Esophagus squamous epithelium (tissue), 5 donors: ENCODE data around the gene CHST11. TPM values are rescaled to one million over a fixed set of nuclear protein-coding genes. Genes with fewer than 3 reads are reported as not detected.
A peak's percentile ranks its signal among the peaks of the same experiment; 100 is the strongest.

ENCODE experiments used
- DNase-seq: peaks from one replicate; lab custom pipeline; 2025; lab: John Stamatoyannopoulos, UW
- H3K27ac ChIP-seq, 4 donors: fragments of 200-600 bp; sonication (generic); one replicate each; pipeline ENCODE4 v1.5.1; 2016 to 2019; ENCODE audit warnings: mild to moderate bottlenecking in 1 of 4
- H3K27me3 ChIP-seq, 4 donors: fragments of 200-600 bp; sonication (generic); 1 replicate in 3 of 4; 2 replicates in 1 of 4; pipeline versions ENCODE4 v1.5.1 to v1.6.0; 2017 to 2021; ENCODE audit warnings: antibody characterized with exemption in 1 of 4
- H3K36me3 ChIP-seq, 3 donors: fragments of 200-600 bp; sonication (generic); one replicate each; pipeline ENCODE4 v1.5.1; 2016 to 2019
- H3K4me1 ChIP-seq, 3 donors: fragments of 200-600 bp; sonication (generic); one replicate each; pipeline ENCODE4 v1.5.1; 2017 to 2019
- H3K4me3 ChIP-seq, 4 donors: fragments of 200-600 bp; sonication (generic); 1 replicate in 3 of 4; 2 replicates in 1 of 4; pipeline ENCODE4 v1.5.1; 2016 to 2019; ENCODE audit warnings: mild to moderate bottlenecking in 2 of 4, moderate library complexity in 1 of 4
- H3K9me3 ChIP-seq, 3 donors: fragments of 200-600 bp; sonication (generic); one replicate each; pipeline ENCODE4 v1.5.1; 2016 to 2019
- POLR2A ChIP-seq, 4 donors: fragments of 450-650 bp; IDR thresholded peaks; one replicate each; pipeline ENCODE4 v1.6.1; 2017; ENCODE audit warnings: antibody characterized with exemption in 4 of 4, mild to moderate bottlenecking in 4 of 4, moderate library complexity in 3 of 4
- WGBS, 2 donors: methylation state at CpG; one replicate each; pipeline ENCODE4 v1.1.5; 2018; 5-methylcytosine and 5-hydroxymethylcytosine counted together
- intact Hi-C: fragments of 100-400 bp; cut with DNase I; formaldehyde crosslinking; loops from one replicate; pipeline ENCODE4 v1.15.0; 2022
- total RNA-seq, 4 donors: library from RNA; depleted of rRNA; stranded (reverse); fragments of >200 nt; gene quantifications; one replicate each; pipeline ENCODE4 v1.1.0, GENCODE V29; 2016
- TF ChIP-seq, protein P1 (sequence below), 6 experiments: fragments of 450-650 bp in 4 of 6; fragments of 200-600 bp in 2 of 6; sonication (generic) in 2 of 6; IDR thresholded peaks; one replicate each; pipeline ENCODE4 v1.5.1; 2016 to 2019; ENCODE audit warnings: antibody characterized with exemption in 6 of 6, mild to moderate bottlenecking in 4 of 6, moderate library complexity in 4 of 6
- donor health status: DM: yes; HTN: yes; CAD: no.

CHST11 gene
- total RNA-seq, 4 donors from 2014 or later, result 6.3 to 12.6 (median 10.3) TPM

DNA sequence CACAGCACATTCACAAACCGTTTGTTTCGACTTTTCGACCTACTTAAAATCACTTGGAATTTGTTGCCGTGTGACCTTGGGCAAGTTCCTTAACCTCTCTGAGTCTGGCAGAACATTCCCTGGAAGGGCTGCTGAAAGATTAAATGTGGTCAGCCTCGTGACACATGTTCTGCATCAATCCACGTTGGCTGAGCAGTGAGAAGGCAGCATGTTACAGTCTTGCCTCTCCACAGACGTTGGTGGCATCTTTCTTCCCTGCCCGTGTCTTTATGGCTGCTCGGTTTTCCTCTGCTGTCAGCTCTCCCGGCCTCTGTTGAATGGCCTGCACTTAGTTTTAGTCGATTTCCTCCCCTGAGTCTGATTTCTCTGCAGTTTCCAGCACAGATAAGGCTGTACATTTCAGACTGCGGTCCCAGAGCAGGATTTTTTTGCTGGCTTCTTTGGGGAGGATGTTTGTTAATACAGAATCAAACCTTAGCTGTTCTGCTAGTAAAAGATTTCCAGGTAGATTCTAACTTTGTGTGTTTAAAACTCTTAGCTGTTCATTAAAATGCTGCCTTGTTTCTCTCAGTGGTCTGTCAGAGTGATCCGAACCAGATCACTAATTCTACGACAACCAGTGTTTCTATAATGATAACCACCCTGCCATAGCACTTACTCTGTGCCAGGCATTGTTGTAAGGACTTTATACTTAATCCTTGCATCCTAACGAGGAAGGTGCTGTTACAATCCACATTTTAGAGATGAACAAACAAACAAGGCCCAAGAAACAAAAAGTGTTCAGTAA is 217.1 kb downstream of the CHST11 start:
- no peak for TF ChIP-seq POLR2A (IDR thresholded peaks at IDR 0.05)
- TF ChIP-seq, protein P1, sequence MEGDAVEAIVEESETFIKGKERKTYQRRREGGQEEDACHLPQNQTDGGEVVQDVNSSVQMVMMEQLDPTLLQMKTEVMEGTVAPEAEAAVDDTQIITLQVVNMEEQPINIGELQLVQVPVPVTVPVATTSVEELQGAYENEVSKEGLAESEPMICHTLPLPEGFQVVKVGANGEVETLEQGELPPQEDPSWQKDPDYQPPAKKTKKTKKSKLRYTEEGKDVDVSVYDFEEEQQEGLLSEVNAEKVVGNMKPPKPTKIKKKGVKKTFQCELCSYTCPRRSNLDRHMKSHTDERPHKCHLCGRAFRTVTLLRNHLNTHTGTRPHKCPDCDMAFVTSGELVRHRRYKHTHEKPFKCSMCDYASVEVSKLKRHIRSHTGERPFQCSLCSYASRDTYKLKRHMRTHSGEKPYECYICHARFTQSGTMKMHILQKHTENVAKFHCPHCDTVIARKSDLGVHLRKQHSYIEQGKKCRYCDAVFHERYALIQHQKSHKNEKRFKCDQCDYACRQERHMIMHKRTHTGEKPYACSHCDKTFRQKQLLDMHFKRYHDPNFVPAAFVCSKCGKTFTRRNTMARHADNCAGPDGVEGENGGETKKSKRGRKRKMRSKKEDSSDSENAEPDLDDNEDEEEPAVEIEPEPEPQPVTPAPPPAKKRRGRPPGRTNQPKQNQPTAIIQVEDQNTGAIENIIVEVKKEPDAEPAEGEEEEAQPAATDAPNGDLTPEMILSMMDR (IDR thresholded peaks at IDR 0.05), result no peak
- no peaks in the 10 kb centered on the region for H3K9me3 ChIP-seq
- no peaks in the 10 kb centered on the region for H3K27me3 ChIP-seq
- H3K27ac ChIP-seq, result no peak overlapping the region
- intact Hi-C loops, result no loop called here
- H3K4me1 ChIP-seq, result peaks cover 22 to 67% (median 38%) of the 10 kb centered on the region in 3 donors
- H3K36me3 ChIP-seq, result no peaks in the 10 kb centered on the region
- no peak overlapping the region for H3K4me3 ChIP-seq
- 75 to 80% methylated on average over 15 of the region's 15 CpGs for WGBS, 2 donors
- no peak for DNase-seq

DNA sequence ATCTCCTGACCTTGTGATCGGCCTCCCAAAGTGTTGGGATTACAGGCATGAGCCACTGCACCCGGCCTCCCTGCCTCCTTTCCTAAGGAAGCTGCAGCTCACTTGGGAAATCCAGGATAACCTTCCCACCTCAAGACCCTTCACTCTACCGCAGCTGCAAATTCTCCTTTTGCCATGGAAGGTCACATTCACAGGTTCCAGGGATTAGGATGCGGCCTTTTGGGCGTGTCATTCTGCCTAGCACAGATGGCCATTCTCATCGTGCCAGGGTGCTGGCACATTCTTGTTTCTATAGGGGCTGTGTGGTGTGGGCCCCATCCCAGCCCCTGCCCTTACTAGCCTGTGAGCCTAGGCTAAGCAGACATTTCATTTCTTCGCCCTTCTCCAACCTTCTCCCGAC is 219.9 kb downstream of the CHST11 start:
- Histone ChIP-seq H3K4me3 (no peak overlapping the region), H3K4me1 (peaks cover 9 to 40% (median 14%) of the 10 kb centered on the region in 3 donors), H3K27ac (no peak overlapping the region), H3K36me3 (no peaks in the 10 kb centered on the region), H3K9me3 (no peaks in the 10 kb centered on the region), H3K27me3 (no peaks in the 10 kb centered on the region)
- no peak for DNase-seq
- intact Hi-C loops, result no loop called here
- TF ChIP-seq, protein P1 (IDR thresholded peaks at IDR 0.05), result no peak
- TF ChIP-seq POLR2A (IDR thresholded peaks at IDR 0.05), result no peak
- WGBS, 2 donors, result 70 to 78% methylated on average over 5 to 8 of the region's 8 CpGs

DNA sequence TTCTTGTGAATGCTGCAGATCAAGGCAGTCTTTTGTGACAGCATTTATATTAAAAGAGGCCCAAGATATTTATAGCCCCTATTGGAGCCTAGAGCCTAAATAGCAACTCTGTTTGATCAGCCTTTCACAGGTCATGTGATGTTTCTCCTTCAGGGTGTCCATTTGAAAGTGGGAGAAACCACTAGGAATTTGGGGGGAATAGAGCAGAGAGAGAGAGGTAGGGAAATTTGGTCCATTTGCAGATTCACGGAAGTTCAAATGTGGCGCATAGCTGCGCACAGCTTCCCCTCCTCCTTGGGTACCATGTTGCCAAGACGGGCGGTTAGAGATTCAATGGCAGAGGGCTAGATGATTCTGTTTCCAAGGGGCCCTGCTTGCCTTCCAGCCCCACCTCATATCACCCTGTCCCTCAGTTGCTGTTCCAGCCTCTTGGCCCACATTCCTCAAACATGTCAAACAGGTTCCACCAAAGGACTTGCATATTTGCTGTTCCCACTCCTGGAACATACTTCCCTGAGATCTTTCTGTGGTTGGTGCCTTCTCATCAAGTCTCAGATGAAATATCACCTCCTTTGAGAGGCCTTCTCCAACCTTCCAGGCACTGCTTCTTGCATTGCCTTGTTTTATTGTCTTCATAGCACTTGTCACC is 220.8 kb downstream of the CHST11 start:
- no peak for DNase-seq
- H3K36me3 ChIP-seq, result no peaks in the 10 kb centered on the region
- H3K4me3 ChIP-seq, result no peak overlapping the region
- WGBS, 2 donors, result 94 to 96% methylated on average over 5 of the region's 5 CpGs
- TF ChIP-seq, protein P1 (IDR thresholded peaks at IDR 0.05), result no peak
- no peaks in the 10 kb centered on the region for H3K9me3 ChIP-seq
- peaks cover 0 to 30% (median 4%) of the 10 kb centered on the region in 3 donors for H3K4me1 ChIP-seq
- H3K27me3 ChIP-seq, result no peaks in the 10 kb centered on the region
- intact Hi-C loops, result no loop called here
- H3K27ac ChIP-seq, result no peak overlapping the region

DNA sequence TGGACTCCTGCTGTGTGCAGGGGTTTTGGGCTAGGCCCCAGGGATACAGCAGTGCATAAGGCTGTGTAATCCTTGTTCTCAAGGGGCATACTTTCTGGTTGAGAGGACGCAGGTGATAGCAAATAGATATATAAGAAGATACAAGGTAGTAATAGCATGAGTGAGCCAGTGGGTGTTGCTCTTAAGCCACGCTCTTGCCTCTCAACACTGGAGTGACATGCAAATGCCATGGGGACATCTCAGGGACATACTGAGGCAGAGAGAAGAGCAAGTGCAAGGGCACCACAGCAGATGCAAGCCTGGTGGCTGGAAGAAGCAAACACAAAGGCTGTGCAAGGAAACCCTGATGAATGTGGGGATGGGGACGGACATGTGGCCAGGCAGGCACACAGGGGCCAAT is 223.3 kb downstream of the CHST11 start:
- H3K4me1 ChIP-seq, result peaks cover 0 to 27% (median 3%) of the 10 kb centered on the region in 3 donors
- no peak overlapping the region for H3K4me3 ChIP-seq
- no peaks in the 10 kb centered on the region for H3K27me3 ChIP-seq
- TF ChIP-seq POLR2A (IDR thresholded peaks at IDR 0.05), result no peak
- TF ChIP-seq, protein P1 (IDR thresholded peaks at IDR 0.05), result peak in 1 of 6 experiments; percentile 37
- 82 to 88% methylated on average over 2 to 3 of the region's 3 CpGs for WGBS, 2 donors
- no peaks in the 10 kb centered on the region for H3K36me3 ChIP-seq
- no peak for DNase-seq
- H3K27ac ChIP-seq, result no peak overlapping the region
- no peaks in the 10 kb centered on the region for H3K9me3 ChIP-seq
- intact Hi-C loops, result no loop called here

DNA sequence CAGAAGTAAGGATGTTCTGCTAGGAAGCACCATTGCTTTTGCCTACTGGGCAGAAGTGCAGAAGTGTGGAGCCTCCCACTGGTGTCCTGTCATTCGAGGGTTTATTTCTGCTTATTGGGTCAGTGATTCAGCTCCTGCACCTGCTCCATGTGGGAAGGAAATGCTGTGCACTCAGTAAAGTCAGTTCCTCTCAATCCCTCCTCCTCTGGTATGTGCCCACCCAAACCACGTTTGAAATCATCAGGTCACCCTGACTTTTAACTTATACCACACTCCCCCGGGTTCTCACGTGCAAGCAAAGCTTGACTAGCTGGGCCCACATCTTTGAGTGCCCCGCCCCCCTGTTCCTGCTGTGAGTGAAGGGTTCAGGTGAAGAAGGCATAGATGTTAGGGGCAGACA is 223.7 kb downstream of the CHST11 start:
- Histone ChIP-seq H3K4me1 (peaks cover 0 to 32% (median 4%) of the 10 kb centered on the region in 3 donors), H3K4me3 (no peak overlapping the region), H3K27me3 (no peaks in the 10 kb centered on the region), H3K9me3 (no peaks in the 10 kb centered on the region), H3K27ac (no peak overlapping the region), H3K36me3 (no peaks in the 10 kb centered on the region)
- TF ChIP-seq POLR2A (IDR thresholded peaks at IDR 0.05), result no peak
- TF ChIP-seq, protein P1 (IDR thresholded peaks at IDR 0.05), result no peak
- WGBS, 2 donors, result 60 to 79% methylated on average over 5 of the region's 5 CpGs
- intact Hi-C loops, result no loop called here
- DNase-seq, result no peak
